Measurements from ENCODE around the gene TPCN2.

DNA sequence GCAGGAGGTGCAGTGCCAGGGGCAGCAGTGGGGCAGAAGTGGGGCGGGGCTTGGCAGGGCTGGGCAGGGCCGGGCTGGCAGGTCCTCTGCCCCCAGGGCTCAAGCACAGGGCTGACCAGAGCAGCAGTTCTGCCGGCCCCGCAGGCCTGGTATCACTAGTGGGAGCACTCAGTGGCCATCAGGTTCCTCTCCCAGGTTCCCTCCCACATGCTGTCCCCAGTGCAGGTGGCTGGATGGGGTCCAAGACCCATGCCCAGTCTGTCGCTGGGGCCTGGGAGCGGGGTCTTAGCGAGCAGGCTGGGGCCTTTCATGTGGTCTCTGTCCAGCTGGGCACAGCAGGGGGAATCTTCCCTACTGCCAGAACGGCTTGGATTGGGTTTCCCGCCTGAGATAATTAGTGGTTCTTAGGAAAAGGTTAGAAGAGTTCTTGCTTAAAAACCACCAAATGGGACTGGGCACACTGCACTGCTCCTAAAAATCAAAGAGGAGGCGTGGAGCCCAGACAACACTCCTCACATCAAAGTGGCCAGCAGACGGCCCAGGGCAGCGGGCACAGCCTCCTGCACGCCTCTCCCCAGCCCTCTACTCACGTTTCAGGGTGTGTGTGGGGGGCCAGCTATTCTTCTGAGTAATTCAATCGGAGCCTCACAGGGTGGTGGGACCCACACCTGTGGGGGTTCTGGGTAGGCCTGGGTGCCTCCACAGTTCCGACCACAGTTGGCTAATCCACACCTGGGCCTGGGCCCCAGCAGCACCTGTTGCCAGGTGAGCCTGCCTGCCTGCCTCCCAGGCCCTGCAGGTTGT, 45.6 kb downstream of the TPCN2 start:
- TF ChIP-seq, protein P1, sequence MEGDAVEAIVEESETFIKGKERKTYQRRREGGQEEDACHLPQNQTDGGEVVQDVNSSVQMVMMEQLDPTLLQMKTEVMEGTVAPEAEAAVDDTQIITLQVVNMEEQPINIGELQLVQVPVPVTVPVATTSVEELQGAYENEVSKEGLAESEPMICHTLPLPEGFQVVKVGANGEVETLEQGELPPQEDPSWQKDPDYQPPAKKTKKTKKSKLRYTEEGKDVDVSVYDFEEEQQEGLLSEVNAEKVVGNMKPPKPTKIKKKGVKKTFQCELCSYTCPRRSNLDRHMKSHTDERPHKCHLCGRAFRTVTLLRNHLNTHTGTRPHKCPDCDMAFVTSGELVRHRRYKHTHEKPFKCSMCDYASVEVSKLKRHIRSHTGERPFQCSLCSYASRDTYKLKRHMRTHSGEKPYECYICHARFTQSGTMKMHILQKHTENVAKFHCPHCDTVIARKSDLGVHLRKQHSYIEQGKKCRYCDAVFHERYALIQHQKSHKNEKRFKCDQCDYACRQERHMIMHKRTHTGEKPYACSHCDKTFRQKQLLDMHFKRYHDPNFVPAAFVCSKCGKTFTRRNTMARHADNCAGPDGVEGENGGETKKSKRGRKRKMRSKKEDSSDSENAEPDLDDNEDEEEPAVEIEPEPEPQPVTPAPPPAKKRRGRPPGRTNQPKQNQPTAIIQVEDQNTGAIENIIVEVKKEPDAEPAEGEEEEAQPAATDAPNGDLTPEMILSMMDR (conservative IDR thresholded peaks at IDR 0.05 in 1 of 2, IDR thresholded peaks at IDR 0.05 in 1 of 2; ENCODE audit: extremely low read depth in 1 of 2, insufficient read depth in 1 of 2, low read depth in 1 of 2, low read length in 2 of 2): no peak
- TF ChIP-seq EZH2 (IDR thresholded peaks at IDR 0.05; ENCODE audit: borderline replicate concordance, low read length): no peak
